ENCODE results near the gene EHBP1L1.

The EHBP1L1 gene

GRCh38 chr11:65611758-65612603, 36.1 kb downstream of the EHBP1L1 start:
- TF ChIP-seq GATA2 (IDR thresholded peaks at IDR 0.05; ENCODE audit: low read depth, low read length) (no peak), GATA3 (IDR thresholded peaks at IDR 0.05; ENCODE audit: low read depth, low read length) (no peak)

DNA sequence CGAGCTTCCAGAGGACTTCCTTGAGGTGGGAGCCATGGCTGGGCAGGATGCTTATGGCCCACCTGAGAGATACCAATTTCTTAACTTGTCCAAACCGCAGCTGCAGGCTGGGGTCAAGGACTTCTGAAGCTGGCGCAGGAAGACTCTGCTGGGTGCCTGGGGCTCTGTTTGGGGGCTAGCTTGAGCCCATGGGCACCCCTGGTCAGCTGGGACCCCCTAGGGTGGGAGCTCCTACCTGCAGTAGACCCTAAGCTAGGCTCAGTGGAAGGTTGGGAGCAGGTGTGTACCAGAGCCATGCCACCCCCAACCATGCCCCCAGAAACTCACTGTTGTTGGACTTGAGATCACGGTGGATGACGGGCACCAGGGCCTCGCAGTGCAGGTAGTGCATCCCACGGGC, 36.8 kb downstream of the EHBP1L1 start:
- TF ChIP-seq GATA2 (IDR thresholded peaks at IDR 0.05; ENCODE audit: low read depth, low read length) (no peak), GATA3 (IDR thresholded peaks at IDR 0.05; ENCODE audit: low read depth, low read length) (no peak)

DNA sequence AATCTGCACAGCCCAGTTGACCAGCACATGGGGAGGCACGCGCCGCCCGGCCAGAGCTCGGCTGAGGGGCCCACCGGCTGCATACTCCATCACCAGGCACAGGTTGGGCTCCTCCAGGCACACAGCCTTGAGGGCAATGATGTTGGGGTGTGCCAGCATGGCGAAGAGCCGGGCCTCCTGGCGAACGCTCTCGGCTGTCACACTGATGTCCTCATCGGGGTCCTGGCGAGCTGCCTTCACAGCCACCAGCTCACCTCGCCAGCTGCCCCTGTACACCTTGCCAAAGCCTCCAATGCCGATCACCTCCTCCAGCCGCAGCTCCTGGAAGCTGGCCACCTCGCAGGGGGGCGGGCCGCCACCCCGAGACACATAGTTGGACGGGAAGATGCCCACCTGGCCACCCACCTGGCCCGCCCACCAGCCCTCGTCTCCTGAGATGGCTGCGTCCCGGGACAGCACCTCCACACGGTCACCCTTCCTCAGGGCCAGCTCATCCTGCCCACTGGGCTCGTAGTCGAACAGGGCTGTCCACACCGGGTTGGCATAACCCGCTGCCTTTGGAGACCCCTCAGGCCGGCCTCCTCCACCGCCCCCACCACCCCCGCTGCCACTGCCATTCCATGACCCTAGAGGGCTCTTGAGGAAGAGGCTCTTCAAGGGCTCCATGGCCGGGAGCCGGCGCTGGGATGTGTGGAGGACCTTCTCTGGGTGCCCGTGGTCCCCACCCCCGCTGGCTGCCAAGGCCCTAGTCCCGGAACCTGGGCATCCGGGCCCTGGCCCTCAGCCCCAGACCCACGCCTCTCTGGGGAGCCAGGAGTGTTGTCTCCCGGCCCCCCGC, 37.5 kb downstream of the EHBP1L1 start:
- no peak for TF ChIP-seq GATA2 (IDR thresholded peaks at IDR 0.05; ENCODE audit: low read depth, low read length)
- TF ChIP-seq GATA3 (IDR thresholded peaks at IDR 0.05; ENCODE audit: low read depth, low read length), result no peak

- TF ChIP-seq GATA3 (IDR thresholded peaks at IDR 0.05; ENCODE audit: low read depth, low read length) (no peak), GATA2 (IDR thresholded peaks at IDR 0.05; ENCODE audit: low read depth, low read length) (no peak)
Observed at GRCh38 chr11:65615229-65615949, 39.5 kb downstream of the EHBP1L1 start, which contains the start of gene PCNX3. TSS of gene PCNX3 (plus strand) at chr11:65615776. CDS start at chr11:65616312, 536 bp downstream.

GRCh38 chr11:65615950-65616574, 40.2 kb downstream of the EHBP1L1 start:
- no peak for TF ChIP-seq GATA2 (IDR thresholded peaks at IDR 0.05; ENCODE audit: low read depth, low read length)
- no peak for TF ChIP-seq GATA3 (IDR thresholded peaks at IDR 0.05; ENCODE audit: low read depth, low read length)

GRCh38 chr11:65616575-65617001, 40.7 kb downstream of the EHBP1L1 start:
- TF ChIP-seq GATA2 (IDR thresholded peaks at IDR 0.05; ENCODE audit: low read depth, low read length) (no peak), GATA3 (IDR thresholded peaks at IDR 0.05; ENCODE audit: low read depth, low read length) (no peak)

- no peak for TF ChIP-seq GATA3 (IDR thresholded peaks at IDR 0.05; ENCODE audit: low read depth, low read length)
- TF ChIP-seq GATA2 (IDR thresholded peaks at IDR 0.05; ENCODE audit: low read depth, low read length), result no peak
Observed at GRCh38 chr11:65617136-65617850, 41.4 kb downstream of the EHBP1L1 start.

DNA sequence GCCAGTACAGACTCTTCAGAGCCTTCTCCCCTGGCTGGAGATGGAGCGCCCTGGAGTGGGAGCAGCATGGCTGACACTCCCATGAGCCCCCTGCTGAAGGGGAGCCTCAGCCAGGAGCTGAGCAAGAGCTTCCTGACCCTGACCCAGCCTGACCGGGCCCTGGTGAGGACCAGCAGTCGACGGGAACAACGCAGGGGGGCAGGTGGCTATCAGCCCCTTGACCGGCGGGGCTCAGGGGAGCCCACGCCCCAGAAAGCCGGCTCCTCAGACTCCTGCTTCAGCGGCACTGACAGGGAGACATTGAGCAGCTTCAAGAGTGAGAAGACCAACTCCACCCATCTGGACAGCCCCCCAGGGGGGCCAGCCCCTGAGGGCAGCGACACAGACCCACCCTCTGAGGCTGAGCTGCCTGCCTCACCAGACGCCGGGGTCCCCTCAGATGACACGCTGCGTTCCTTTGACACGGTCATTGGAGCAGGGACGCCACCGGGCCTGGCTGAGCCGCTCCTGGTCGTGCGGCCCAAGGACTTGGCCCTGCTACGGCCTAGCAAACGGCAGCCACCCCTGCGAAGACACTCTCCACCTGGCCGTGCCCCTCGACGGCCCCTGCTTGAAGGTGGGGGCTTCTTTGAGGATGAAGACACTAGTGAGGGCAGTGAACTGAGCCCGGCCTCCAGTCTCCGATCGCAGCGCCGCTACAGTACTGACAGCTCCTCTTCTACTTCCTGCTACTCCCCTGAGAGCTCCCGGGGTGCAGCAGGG, 42.3 kb downstream of the EHBP1L1 start:
- TF ChIP-seq GATA2 (IDR thresholded peaks at IDR 0.05; ENCODE audit: low read depth, low read length) (no peak), GATA3 (IDR thresholded peaks at IDR 0.05; ENCODE audit: low read depth, low read length) (no peak)

GRCh38 chr11:65618763-65619162, 42.9 kb downstream of the EHBP1L1 start:
- TF ChIP-seq GATA2 (IDR thresholded peaks at IDR 0.05; ENCODE audit: low read depth, low read length) (no peak), GATA3 (IDR thresholded peaks at IDR 0.05; ENCODE audit: low read depth, low read length) (no peak)

DNA sequence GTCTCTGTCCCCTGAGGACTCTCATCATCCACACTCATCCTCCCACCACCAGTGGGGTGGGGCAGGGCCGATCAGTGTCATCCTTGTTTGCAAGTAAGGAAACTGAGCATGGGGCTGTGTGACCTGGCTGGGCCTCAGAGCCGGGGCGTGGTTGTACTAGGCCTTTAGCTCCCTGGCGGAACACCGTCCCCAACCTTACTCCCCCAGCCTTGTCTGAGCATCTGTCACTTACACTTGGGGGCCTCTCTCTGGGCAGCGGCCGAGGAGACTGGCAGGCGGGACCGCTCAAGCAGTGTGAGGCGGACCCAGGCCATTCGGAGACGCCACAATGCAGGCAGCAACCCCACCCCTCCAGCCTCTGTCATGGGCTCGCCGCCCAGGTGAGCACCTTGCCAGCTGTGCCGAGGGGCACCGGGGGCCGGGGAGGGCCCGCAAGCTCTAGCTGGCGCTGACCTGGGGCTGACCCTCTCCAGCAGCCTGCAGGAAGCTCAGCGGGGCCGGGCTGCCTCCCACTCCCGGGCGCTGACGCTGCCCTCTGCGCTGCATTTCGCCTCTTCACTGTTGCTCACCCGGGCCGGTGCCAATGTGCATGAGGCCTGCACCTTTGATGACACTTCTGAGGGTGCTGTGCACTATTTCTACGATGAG, 43.6 kb downstream of the EHBP1L1 start:
- TF ChIP-seq GATA3 (IDR thresholded peaks at IDR 0.05; ENCODE audit: low read depth, low read length), result no peak
- TF ChIP-seq GATA2 (IDR thresholded peaks at IDR 0.05; ENCODE audit: low read depth, low read length), result no peak

DNA sequence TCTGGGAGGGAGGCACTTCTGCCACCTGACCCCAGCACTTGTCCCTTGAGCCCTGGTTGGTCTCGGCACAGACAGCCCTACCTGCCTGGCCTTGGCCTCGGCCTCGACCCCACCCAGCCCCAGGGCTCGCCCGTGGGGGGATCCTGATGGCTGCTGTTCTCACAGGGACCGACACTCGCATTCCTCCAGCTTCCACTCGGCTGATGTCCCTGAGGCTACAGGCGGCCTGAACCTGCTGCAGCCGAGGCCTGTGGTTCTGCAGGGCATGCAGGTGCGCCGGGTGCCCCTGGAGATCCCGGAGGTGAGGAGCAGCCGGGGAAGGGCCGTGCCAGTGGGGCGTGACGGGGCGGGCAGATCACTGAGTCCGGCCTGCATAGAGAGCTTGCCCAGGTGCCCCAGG, 44.8 kb downstream of the EHBP1L1 start:
- TF ChIP-seq GATA3 (IDR thresholded peaks at IDR 0.05; ENCODE audit: low read depth, low read length) (no peak), GATA2 (IDR thresholded peaks at IDR 0.05; ENCODE audit: low read depth, low read length) (no peak)

DNA sequence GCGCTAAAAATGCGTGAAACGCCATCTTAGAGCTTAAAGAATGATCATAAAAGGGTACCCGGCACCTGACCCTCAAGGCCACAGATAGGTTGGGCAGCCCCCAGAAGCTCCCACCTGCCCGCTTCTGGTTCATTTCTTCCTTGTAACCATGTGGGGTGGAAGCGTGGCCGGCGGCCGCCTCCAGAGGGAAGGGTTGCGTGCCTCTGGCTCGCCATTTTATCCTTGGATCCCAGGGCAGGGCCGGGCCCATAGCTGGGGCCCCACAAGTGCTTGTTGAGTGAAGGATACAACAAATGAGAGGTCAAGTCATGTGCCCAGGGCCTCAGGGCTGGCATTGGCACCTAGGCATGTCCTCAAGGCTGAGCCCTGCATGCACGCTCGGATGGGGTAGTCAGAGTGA, 45.6 kb downstream of the EHBP1L1 start:
- TF ChIP-seq GATA2 (IDR thresholded peaks at IDR 0.05; ENCODE audit: low read depth, low read length), result no peak
- no peak for TF ChIP-seq GATA3 (IDR thresholded peaks at IDR 0.05; ENCODE audit: low read depth, low read length)
